ENCODE results near the gene RAD54L. TPM values are rescaled to one million over a fixed set of nuclear protein-coding genes. Genes with fewer than 3 reads are reported as not detected.
"Not testable (repeated sequence)": the region's sequence is repeated elsewhere in the genome, so short reads cannot be mapped to it uniquely, and the experiment has no call there.

The RAD54L gene
- total and polyA plus RNA-seq, 2 donors (not counting 1 experiment from before 2014, with no cell fraction given): 0.57 to 1.1 TPM

DNA sequence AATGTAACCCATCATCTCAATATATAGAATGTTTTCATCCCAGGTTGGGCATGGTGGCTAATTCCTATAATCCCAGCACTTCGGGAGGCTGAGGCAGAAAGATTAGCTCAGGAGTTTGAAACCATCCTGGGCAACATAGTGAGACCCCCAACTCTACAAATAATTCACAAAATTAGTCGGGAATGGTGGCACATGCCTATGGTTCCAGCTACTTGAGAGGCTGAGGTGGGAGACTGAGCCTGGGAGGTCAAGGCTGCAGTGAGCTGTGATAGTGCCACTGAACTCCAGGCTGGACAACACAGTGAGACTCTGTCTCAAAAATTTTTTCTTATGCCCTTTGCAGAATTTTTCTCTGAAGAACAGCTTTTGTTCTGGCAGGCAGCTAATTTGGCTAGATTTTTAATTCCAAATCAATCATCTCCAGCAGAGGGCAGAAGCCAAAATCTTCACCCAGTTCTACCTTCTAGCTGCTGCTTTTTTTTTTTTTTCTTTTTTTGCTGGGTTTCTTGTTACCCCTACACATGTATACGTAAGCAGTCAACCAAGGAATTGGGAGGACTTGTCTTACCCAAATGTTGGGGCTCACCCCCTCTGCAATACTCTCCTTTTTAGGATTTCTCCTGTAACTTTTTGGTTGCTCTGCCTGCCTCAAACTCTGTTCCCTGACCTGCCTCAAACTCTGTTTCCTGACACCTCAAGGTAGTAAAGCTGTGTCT, 2.7 kb upstream of the RAD54L start:
- ATAC-seq (ENCODE audit: low read depth) (no peak), DNase-seq (peak; percentile 53)
- H3K36me3 ChIP-seq (replicated peaks in 1 of 2; ENCODE audit: control extremely low read depth in 1 of 2, control insufficient read depth in 1 of 2, extremely low read depth in 1 of 2, insufficient read depth in 2 of 2, low read length in 1 of 2): no peaks in the 10 kb centered on the region
- 22% methylated on average over 1 of the region's 3 CpGs for WGBS (ENCODE audit: insufficient coverage)
- H3K9me3 Mint-ChIP-seq (ENCODE audit: insufficient read depth): no peaks in the 10 kb centered on the region
- H3K27ac ChIP-seq (ENCODE audit: low read length in 2 of 2): no peak overlapping the region
- no peaks in the 10 kb centered on the region for H3K79me2 ChIP-seq (ENCODE audit: control insufficient read depth, insufficient read depth, low read length)
- H3K27me3 ChIP-seq (replicated peaks in 1 of 4; ENCODE audit: control extremely low read depth in 1 of 4, control insufficient read depth in 3 of 4, insufficient read depth in 4 of 4, low read length in 3 of 4): no peaks in the 10 kb centered on the region
- H3K9ac ChIP-seq (ENCODE audit: low read length): no peak overlapping the region
- no peaks in the 10 kb centered on the region for H3K9me3 ChIP-seq (ENCODE audit: control extremely low read depth in 1 of 3, control insufficient read depth in 2 of 3, insufficient read depth in 1 of 3, low read length in 2 of 3)
- CTCF ChIA-PET: interaction anchor here (0.6 to 5.5 kb wide), 14 partner anchors 10 to 1227 kb away, joined by 3 to 77 read pairs (median 6); partner anchors contain the start of genes LRRC41, NSUN4 and UQCRH
- intact Hi-C loops (cut with micrococcal nuclease): loop anchor here (5.0 kb wide), 1 partner anchor 472 kb away; the partner anchor contains the start of gene EFCAB14
- TF ChIP-seq, protein P1, sequence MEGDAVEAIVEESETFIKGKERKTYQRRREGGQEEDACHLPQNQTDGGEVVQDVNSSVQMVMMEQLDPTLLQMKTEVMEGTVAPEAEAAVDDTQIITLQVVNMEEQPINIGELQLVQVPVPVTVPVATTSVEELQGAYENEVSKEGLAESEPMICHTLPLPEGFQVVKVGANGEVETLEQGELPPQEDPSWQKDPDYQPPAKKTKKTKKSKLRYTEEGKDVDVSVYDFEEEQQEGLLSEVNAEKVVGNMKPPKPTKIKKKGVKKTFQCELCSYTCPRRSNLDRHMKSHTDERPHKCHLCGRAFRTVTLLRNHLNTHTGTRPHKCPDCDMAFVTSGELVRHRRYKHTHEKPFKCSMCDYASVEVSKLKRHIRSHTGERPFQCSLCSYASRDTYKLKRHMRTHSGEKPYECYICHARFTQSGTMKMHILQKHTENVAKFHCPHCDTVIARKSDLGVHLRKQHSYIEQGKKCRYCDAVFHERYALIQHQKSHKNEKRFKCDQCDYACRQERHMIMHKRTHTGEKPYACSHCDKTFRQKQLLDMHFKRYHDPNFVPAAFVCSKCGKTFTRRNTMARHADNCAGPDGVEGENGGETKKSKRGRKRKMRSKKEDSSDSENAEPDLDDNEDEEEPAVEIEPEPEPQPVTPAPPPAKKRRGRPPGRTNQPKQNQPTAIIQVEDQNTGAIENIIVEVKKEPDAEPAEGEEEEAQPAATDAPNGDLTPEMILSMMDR (IDR thresholded peaks at IDR 0.05): peak; percentile 51
- no peak for TF ChIP-seq EZH2 (IDR thresholded peaks at IDR 0.05; ENCODE audit: borderline replicate concordance, insufficient read depth, low read depth, low read length, poor library complexity, severe bottlenecking)
- no peak overlapping the region for H2AFZ ChIP-seq (ENCODE audit: insufficient read depth, low read depth, low read length, poor library complexity, severe bottlenecking)
- H3K27me3 Mint-ChIP-seq: no peaks in the 10 kb centered on the region
- H3K4me1 ChIP-seq (ENCODE audit: control insufficient read depth in 2 of 2, insufficient read depth in 2 of 2, low read length in 2 of 2): peaks cover 12 to 17% of the 10 kb centered on the region in 2 donors
- peak overlapping the region; percentile 15 for H3K27ac Mint-ChIP-seq
- no peak overlapping the region for H3K4me3 ChIP-seq (ENCODE audit: control extremely low read depth in 1 of 5, extremely low read depth in 1 of 5, insufficient read depth in 1 of 5, low read depth in 2 of 5, low read length in 4 of 5)
- no peak overlapping the region for H3K4me3 Mint-ChIP-seq
- H3K4me2 ChIP-seq (replicated peaks; ENCODE audit: low read depth, low read length, poor library complexity, severe bottlenecking): no peak overlapping the region
- peaks cover 16% of the 10 kb centered on the region for H3K4me1 Mint-ChIP-seq
- POLR2A ChIA-PET: interaction anchor here (0.5 kb wide), 1 partner anchor 647 kb away, joined by 3 read pairs; no protein-coding TSS in a partner anchor
- H4K20me1 ChIP-seq (ENCODE audit: control insufficient read depth, insufficient read depth, low read length, poor library complexity, severe bottlenecking): no peaks in the 10 kb centered on the region

DNA sequence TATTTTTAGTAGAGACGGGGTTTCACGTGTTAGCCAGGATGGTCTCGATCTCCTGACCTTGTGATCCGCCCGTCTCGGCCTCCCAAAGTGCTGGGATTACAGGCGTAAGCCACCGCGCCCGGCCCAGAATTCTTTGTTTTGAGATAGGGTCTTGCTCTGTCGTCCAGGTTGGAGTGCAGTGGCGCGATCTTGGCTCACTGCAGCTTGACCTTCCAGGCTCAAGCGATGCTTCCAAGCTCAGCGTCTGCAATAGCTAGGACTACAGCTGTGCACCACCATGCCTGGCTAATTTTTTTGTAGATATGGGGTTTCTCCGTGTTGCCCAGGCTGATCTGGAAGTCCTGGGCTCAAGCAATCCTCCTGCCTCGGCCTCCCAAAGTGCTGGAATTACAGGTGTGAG, 1.4 kb upstream of the RAD54L start:
- not testable (repeated sequence) for H3K27me3 ChIP-seq (replicated peaks in 1 of 4; ENCODE audit: control extremely low read depth in 1 of 4, control insufficient read depth in 3 of 4, insufficient read depth in 4 of 4, low read length in 3 of 4); H3K9ac ChIP-seq (ENCODE audit: low read length); H4K20me1 ChIP-seq (ENCODE audit: control insufficient read depth, insufficient read depth, low read length, poor library complexity, severe bottlenecking); H3K27ac ChIP-seq (ENCODE audit: low read length in 2 of 2); H3K27ac Mint-ChIP-seq; DNase-seq; H3K79me2 ChIP-seq (ENCODE audit: control insufficient read depth, insufficient read depth, low read length); H3K4me3 ChIP-seq (ENCODE audit: control extremely low read depth in 1 of 5, extremely low read depth in 1 of 5, insufficient read depth in 1 of 5, low read depth in 2 of 5, low read length in 4 of 5); H3K27me3 Mint-ChIP-seq; H2AFZ ChIP-seq (ENCODE audit: insufficient read depth, low read depth, low read length, poor library complexity, severe bottlenecking); H3K9me3 Mint-ChIP-seq (ENCODE audit: insufficient read depth); ATAC-seq (ENCODE audit: low read depth); H3K9me3 ChIP-seq (ENCODE audit: control extremely low read depth in 1 of 3, control insufficient read depth in 2 of 3, insufficient read depth in 1 of 3, low read length in 2 of 3); H3K36me3 ChIP-seq (replicated peaks in 1 of 2; ENCODE audit: control extremely low read depth in 1 of 2, control insufficient read depth in 1 of 2, extremely low read depth in 1 of 2, insufficient read depth in 2 of 2, low read length in 1 of 2)
- peaks cover 12 to 17% of the 10 kb centered on the region in 2 donors for H3K4me1 ChIP-seq (ENCODE audit: control insufficient read depth in 2 of 2, insufficient read depth in 2 of 2, low read length in 2 of 2)
- 98% methylated on average over 11 of the region's 17 CpGs for WGBS (ENCODE audit: insufficient coverage)
- ChIA-PET CTCF (interaction anchor here (1.2 to 5.5 kb wide), 3 partner anchors 22 to 102 kb away, joined by 6 to 77 read pairs (median 7); partner anchors contain the start of gene LRRC41), POLR2A (interaction anchor here (0.6 to 1.6 kb wide), 3 partner anchors 57 to 1519 kb away, joined by 5 to 17 read pairs (median 6); partner anchors contain the start of genes LRRC41 and UQCRH)
- H3K4me1 Mint-ChIP-seq: peaks cover 16% of the 10 kb centered on the region
- peak overlapping the region; percentile 98 for H3K4me3 Mint-ChIP-seq
- peak overlapping the region; percentile 93 for H3K4me2 ChIP-seq (replicated peaks; ENCODE audit: low read depth, low read length, poor library complexity, severe bottlenecking)
- intact Hi-C loops (cut with micrococcal nuclease): loop anchor here (2.0 to 5.0 kb wide), 3 partner anchors 95 to 471 kb away; partner anchors contain the start of genes EFCAB14, NSUN4 and PIK3R3

Data from B cell (primary cell).